ENCODE measurements around the gene BSCL2. TPM values are rescaled to one million over a fixed set of nuclear protein-coding genes. Genes with fewer than 3 reads are reported as not detected.

Gene BSCL2
- total RNA-seq, 1 experiment from 2014 or later = 77.4 TPM

GRCh38 chr11:62671236-62671607 is 36.0 kb downstream of the BSCL2 start:
- no peak overlapping the region for H4K8ac ChIP-seq (replicated peaks; ENCODE audit: insufficient read length, low read depth, low read length)
- no peak overlapping the region for H4K91ac ChIP-seq (ENCODE audit: insufficient read length, low read depth, low read length)
- DNase-seq = no peak
- no peak overlapping the region for H3K18ac ChIP-seq (ENCODE audit: insufficient read length, low read depth, low read length)
- H2BK20ac ChIP-seq (ENCODE audit: low read depth, low read length, poor library complexity, severe bottlenecking) = no peak overlapping the region
- H2AK5ac ChIP-seq (ENCODE audit: insufficient read length, low read length) = no peak overlapping the region
- peaks cover 19 to 46% (median 37%) of the 10 kb centered on the region in 3 experiments; a peak in 6 of 7 replicates for H3K36me3 Mint-ChIP-seq (ENCODE audit: insufficient read depth in 1 of 3, low read depth in 3 of 3)
- no peaks in the 10 kb centered on the region for H3K9me3 ChIP-seq (ENCODE audit: control insufficient read depth, low read depth, low read length)
- no peaks in the 10 kb centered on the region for H3K27me3 ChIP-seq (ENCODE audit: insufficient read depth, low read length)
- H3K79me1 ChIP-seq (ENCODE audit: insufficient read depth, low read depth, low read length, poor library complexity, severe bottlenecking) = no peaks in the 10 kb centered on the region
- H3K27ac ChIP-seq (ENCODE audit: insufficient read length, low read depth, low read length) = no peak overlapping the region
- H3K27me3 Mint-ChIP-seq (ENCODE audit: low read depth) = no peaks in the 10 kb centered on the region; the same call in 1 of the 2 replicates
- H3K4ac ChIP-seq (ENCODE audit: low read depth, low read length) = no peak overlapping the region; the same call in 1 of the 2 replicates
- no peak overlapping the region for H3T11ph ChIP-seq (ENCODE audit: low read length)
- peaks cover 1% of the 10 kb centered on the region; the same call in 1 of the 2 replicates for H3K4me1 ChIP-seq (ENCODE audit: insufficient read depth, low read length)
- no CpG with 5 or more reads among the region's 17 CpGs for WGBS (ENCODE audit: extremely low coverage, insufficient read length, low lambda C conversion rate)
- H4K20me1 ChIP-seq (ENCODE audit: control insufficient read depth, insufficient read depth, insufficient read length) = no peaks in the 10 kb centered on the region
- no peak overlapping the region for H2BK12ac ChIP-seq (ENCODE audit: insufficient read length, low read depth, low read length)
- no peak overlapping the region for H2BK15ac ChIP-seq (ENCODE audit: low read depth, low read length)
- no peak overlapping the region for H3K23ac ChIP-seq (ENCODE audit: insufficient read length, low read depth, low read length)
- no peaks in the 10 kb centered on the region for H3K9me3 Mint-ChIP-seq
- H3K4me3 Mint-ChIP-seq = peak overlapping the region; percentile 92 to 99
- H3K79me2 ChIP-seq (ENCODE audit: insufficient read depth, low read length) = no peaks in the 10 kb centered on the region
- H2BK120ac ChIP-seq (ENCODE audit: low read depth, low read length, poor library complexity, severe bottlenecking) = no peak overlapping the region
- no peak overlapping the region for H3K56ac ChIP-seq (ENCODE audit: insufficient read length, low read depth, low read length)
- peaks cover 8% of the 10 kb centered on the region for H3K23me2 ChIP-seq (ENCODE audit: insufficient read length, low read depth, low read length, poor library complexity, severe bottlenecking)
- peak overlapping the region; percentile 59; the same call in 1 of the 2 replicates for H3K14ac ChIP-seq (ENCODE audit: insufficient read depth, low read length)
- H4K5ac ChIP-seq (ENCODE audit: insufficient read length, low read depth, low read length) = no peak overlapping the region
- no peak overlapping the region for H2BK5ac ChIP-seq (ENCODE audit: insufficient read length, low read length)
- peak overlapping the region; percentile 89 for H3K9ac ChIP-seq (ENCODE audit: extremely low read depth, insufficient read length, low read length)
- TF ChIP-seq, protein P1, sequence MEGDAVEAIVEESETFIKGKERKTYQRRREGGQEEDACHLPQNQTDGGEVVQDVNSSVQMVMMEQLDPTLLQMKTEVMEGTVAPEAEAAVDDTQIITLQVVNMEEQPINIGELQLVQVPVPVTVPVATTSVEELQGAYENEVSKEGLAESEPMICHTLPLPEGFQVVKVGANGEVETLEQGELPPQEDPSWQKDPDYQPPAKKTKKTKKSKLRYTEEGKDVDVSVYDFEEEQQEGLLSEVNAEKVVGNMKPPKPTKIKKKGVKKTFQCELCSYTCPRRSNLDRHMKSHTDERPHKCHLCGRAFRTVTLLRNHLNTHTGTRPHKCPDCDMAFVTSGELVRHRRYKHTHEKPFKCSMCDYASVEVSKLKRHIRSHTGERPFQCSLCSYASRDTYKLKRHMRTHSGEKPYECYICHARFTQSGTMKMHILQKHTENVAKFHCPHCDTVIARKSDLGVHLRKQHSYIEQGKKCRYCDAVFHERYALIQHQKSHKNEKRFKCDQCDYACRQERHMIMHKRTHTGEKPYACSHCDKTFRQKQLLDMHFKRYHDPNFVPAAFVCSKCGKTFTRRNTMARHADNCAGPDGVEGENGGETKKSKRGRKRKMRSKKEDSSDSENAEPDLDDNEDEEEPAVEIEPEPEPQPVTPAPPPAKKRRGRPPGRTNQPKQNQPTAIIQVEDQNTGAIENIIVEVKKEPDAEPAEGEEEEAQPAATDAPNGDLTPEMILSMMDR (conservative IDR thresholded peaks at IDR 0.05) = no peak
- peaks cover 24 to 31% of the 10 kb centered on the region in 2 experiments for H3K4me1 Mint-ChIP-seq
- no peak overlapping the region for H2AFZ ChIP-seq (ENCODE audit: low read length)
- H3K4me2 ChIP-seq (ENCODE audit: insufficient read depth, insufficient read length, low read length) = peak overlapping the region; percentile 83
- peak overlapping the region; percentile 92 to 97 (median 93) for H3K27ac Mint-ChIP-seq
